Natural killer cell (primary cell): ENCODE results near the gene CNKSR2. TPM values are rescaled to one million over a fixed set of nuclear protein-coding genes. Genes with fewer than 3 reads are reported as not detected.

Experiments used
- ATAC-seq, 3 donors: fragments of 150-1000 bp in 2 of 3; fragments of 200-7000 bp in 1 of 3; cut with Tn5 transposase; 1 replicate in 1 of 3; 2 replicates in 2 of 3; pipeline ENCODE4 v1.10.0; 2021; ENCODE audit warnings: mild to moderate bottlenecking in 2 of 3, moderate library complexity in 2 of 3
- DNase-seq, 2 donors: peaks; one replicate each; pipeline versions ENCODE4 v3.0.0 to v3.0.0-alpha.2; 2013 to 2021; ENCODE audit warnings: mixed read lengths in 1 of 2
- H3K27ac ChIP-seq: one replicate; pipeline ENCODE4 v1.5.1; 2013; ENCODE audit warnings: mild to moderate bottlenecking, low read length
- H3K27me3 ChIP-seq: one replicate; pipeline ENCODE4 v1.6.1; 2013; ENCODE audit warnings: low read length; ENCODE audit not compliant: control insufficient read depth, insufficient read depth
- H3K36me3 ChIP-seq: one replicate; pipeline ENCODE4 v1.6.1; 2013; ENCODE audit warnings: low read length; ENCODE audit not compliant: control insufficient read depth, insufficient read depth
- H3K4me1 ChIP-seq: one replicate; pipeline ENCODE4 v1.6.1; 2013; ENCODE audit warnings: low read length; ENCODE audit not compliant: control insufficient read depth, insufficient read depth
- H3K4me3 ChIP-seq: one replicate; pipeline ENCODE4 v1.5.1; 2013; ENCODE audit warnings: low read length
- H3K9me3 ChIP-seq: one replicate; pipeline ENCODE4 v1.6.1; 2013; ENCODE audit warnings: low read length; ENCODE audit not compliant: control insufficient read depth, insufficient read depth
- H3K27ac Mint-ChIP-seq, 2 donors: one replicate each; pipeline ENCODE4 v1.8.0; 2022; ENCODE audit warnings: mild to moderate bottlenecking in 2 of 2, mixed read lengths in 2 of 2, moderate library complexity in 1 of 2
- H3K27me3 Mint-ChIP-seq, 2 donors: one replicate each; pipeline ENCODE4 v1.8.0; 2022; ENCODE audit warnings: low read depth in 2 of 2, mixed read lengths in 2 of 2
- H3K36me3 Mint-ChIP-seq: one replicate; pipeline ENCODE4 v1.8.0; 2022; ENCODE audit warnings: mixed read lengths
- H3K4me1 Mint-ChIP-seq, 2 donors: one replicate each; pipeline ENCODE4 v1.8.0; 2022; ENCODE audit warnings: mixed read lengths in 2 of 2
- H3K4me3 Mint-ChIP-seq: one replicate; pipeline ENCODE4 v1.8.0; 2022; ENCODE audit warnings: mild to moderate bottlenecking, moderate library complexity, mixed read lengths
- H3K9me3 Mint-ChIP-seq, 2 donors: one replicate each; pipeline ENCODE4 v1.8.0; 2022; ENCODE audit warnings: mixed read lengths in 2 of 2
- CTCF ChIP-seq: fragments of 200-600 bp; IDR thresholded peaks from one replicate; pipeline ENCODE4 v1.8.0; 2022; ENCODE audit warnings: antibody characterized with exemption
- WGBS: methylation state at CpG from one replicate; pipeline ENCODE4 v1.1.7; 2013; ENCODE audit warnings: missing lambda C conversion rate; ENCODE audit not compliant: insufficient coverage; 5-methylcytosine and 5-hydroxymethylcytosine counted together
- intact Hi-C: fragments of 100-400 bp; cut with micrococcal nuclease; formaldehyde crosslinking; loops from one replicate; pipeline ENCODE4 v1.14.2; 2022
- total RNA-seq, 4 donors: library from RNA; stranded (reverse); fragments of 120-200 nt in 1 of 4; gene quantifications; one replicate each; pipeline versions ENCODE4 v1.2.3 to v1.2.4, GENCODE V29; 2013 to 2022

CNKSR2 gene
- total RNA-seq, 3 donors from 2014 or later (not counting 1 experiment from before 2014, with no cell fraction given), result 1.8 to 2.2 (median 1.8) TPM

DNA sequence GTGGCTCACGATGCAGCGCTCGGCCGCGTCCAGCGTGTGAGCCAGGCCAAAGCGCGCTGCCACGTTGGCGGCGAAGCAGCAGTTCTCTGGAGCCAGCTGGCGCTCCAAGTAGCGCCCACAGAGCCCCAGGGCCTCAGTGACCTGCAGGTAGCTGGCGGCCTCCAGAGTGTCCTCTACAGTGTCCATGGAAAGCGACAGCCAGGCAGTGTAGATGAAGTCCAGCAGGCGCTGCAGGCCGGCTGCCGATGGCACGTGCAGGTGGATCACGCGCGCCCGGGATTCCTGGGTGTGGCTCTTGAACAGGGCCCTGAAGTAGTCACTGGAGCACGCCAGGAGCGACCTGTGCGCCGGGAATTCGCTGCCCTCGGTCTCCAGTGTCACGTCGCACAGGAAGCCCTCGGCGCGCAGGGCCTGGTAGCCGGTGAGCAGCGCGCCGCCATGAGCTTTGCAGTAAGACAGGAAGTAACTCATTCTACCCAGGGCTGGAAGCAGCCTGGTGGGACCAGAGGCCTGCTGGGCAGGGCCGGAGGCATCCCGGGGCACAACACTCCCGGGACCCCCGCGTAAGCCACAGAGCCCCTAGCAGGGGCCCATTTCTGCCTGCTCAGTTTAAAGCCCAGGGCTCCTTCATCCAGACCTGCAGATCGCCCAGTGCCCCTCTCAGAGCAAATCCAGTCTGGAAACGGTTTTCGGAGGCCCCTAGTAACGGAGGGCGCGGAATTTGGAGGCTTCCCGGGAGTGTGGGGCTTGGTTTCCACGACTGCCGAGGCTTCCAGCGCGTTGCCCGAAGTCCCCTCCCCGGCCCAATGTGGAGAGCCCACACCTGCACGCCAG lies 283.3 kb downstream of the CNKSR2 start:
- Mint-ChIP-seq H3K4me3 (no peak overlapping the region), H3K36me3 (no peaks in the 10 kb centered on the region), H3K27ac (no peak overlapping the region), H3K9me3 (no peaks in the 10 kb centered on the region), H3K27me3 (peaks cover 11 to 16% of the 10 kb centered on the region in 2 donors), H3K4me1 (no peaks in the 10 kb centered on the region)
- WGBS, result 34% methylated on average over 57 of the region's 57 CpGs
- no peak for TF ChIP-seq CTCF
- Histone ChIP-seq H3K9me3 (no peaks in the 10 kb centered on the region), H3K36me3 (no peaks in the 10 kb centered on the region), H3K4me1 (peaks cover 4% of the 10 kb centered on the region), H3K4me3 (no peak overlapping the region), H3K27me3 (peaks cover 4% of the 10 kb centered on the region), H3K27ac (no peak overlapping the region)
- DNase-seq, result peak in 1 of 2 donors; percentile 39
- ATAC-seq, result no peak
- intact Hi-C loops, result no loop called here

GRCh38 chrX:21658152-21658737 lies 284.0 kb downstream of the CNKSR2 start, which contains the start of gene KLHL34:
KLHL34 (minus strand) TSS chrX:21658330; CDS start chrX:21657788, 542 bp downstream.
- H3K4me3 Mint-ChIP-seq, result no peak within 1 kb of the TSS
- ATAC-seq (no peak), DNase-seq (peak in 1 of 2 donors; percentile 25)
- H3K9me3 Mint-ChIP-seq, result no peaks in the 10 kb centered on the region
- H3K4me1 ChIP-seq, result peaks cover 4% of the 10 kb centered on the region
- H3K36me3 Mint-ChIP-seq, result no peaks in the 10 kb centered on the region
- H3K27ac Mint-ChIP-seq, result no peak within 1 kb of the TSS
- intact Hi-C loops, result no loop called here
- no peaks in the 10 kb centered on the region for H3K9me3 ChIP-seq
- H3K27me3 ChIP-seq, result peaks cover 4% of the 10 kb centered on the region
- no peak within 1 kb of the TSS for H3K4me3 ChIP-seq
- H3K27ac ChIP-seq, result no peak within 1 kb of the TSS
- no peaks in the 10 kb centered on the region for H3K4me1 Mint-ChIP-seq
- no peak for TF ChIP-seq CTCF
- H3K36me3 ChIP-seq, result no peaks in the 10 kb centered on the region
- 7% methylated on average over 60 of the region's 60 CpGs for WGBS
- peaks cover 14 to 16% of the 10 kb centered on the region in 2 donors for H3K27me3 Mint-ChIP-seq

GRCh38 chrX:21658746-21659145 lies 284.5 kb downstream of the CNKSR2 start:
- Mint-ChIP-seq H3K4me1 (no peaks in the 10 kb centered on the region), H3K4me3 (no peak overlapping the region), H3K36me3 (no peaks in the 10 kb centered on the region), H3K9me3 (no peaks in the 10 kb centered on the region), H3K27me3 (peaks cover 16% of the 10 kb centered on the region in 2 donors), H3K27ac (no peak overlapping the region)
- no peaks in the 10 kb centered on the region for H3K9me3 ChIP-seq
- intact Hi-C loops, result no loop called here
- H3K36me3 ChIP-seq, result no peaks in the 10 kb centered on the region
- no peak overlapping the region for H3K4me3 ChIP-seq
- ATAC-seq (no peak), DNase-seq (peak in 1 of 2 donors; percentile 19)
- TF ChIP-seq CTCF, result no peak
- H3K27ac ChIP-seq, result no peak overlapping the region
- peaks cover 4% of the 10 kb centered on the region for H3K27me3 ChIP-seq
- 16% methylated on average over 23 of the region's 23 CpGs for WGBS
- H3K4me1 ChIP-seq, result peaks cover 4% of the 10 kb centered on the region
